Islet of Langerhans (tissue), 1 donor: ENCODE results near the gene DSG3.
"Not testable (repeated sequence)": the region's sequence is repeated elsewhere in the genome, so short reads cannot be mapped to it uniquely, and the experiment has no call there.

ENCODE experiments used
- FAIRE-seq: peaks from one replicate; lab custom pipeline; 2011; peaks lifted over from hg19 to GRCh38; lab: Jason Lieb, UNC

DSG3 gene

DNA sequence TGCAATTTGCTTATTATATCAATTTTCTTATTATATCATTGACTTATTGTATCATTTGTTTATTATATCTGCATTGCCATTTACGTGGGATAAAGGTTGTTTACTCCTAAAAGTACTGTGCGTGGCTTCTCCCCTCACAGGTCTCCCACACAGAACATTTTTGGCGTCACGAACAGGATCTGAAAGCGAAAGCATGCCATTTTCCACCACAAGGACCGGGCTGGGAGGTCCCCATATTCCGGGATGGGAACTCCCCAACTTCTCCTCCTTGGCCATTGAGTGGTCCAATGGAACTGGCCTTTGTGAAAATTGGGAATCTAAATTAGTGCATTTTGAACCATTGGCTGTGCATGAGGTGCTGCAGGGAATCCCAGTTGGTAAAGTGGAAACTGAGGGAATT, 45.6 kb downstream of the DSG3 start:
- FAIRE-seq, result no peak

GRCh38 chr18:31493941-31494340, 46.4 kb downstream of the DSG3 start:
- no peak for FAIRE-seq

DNA sequence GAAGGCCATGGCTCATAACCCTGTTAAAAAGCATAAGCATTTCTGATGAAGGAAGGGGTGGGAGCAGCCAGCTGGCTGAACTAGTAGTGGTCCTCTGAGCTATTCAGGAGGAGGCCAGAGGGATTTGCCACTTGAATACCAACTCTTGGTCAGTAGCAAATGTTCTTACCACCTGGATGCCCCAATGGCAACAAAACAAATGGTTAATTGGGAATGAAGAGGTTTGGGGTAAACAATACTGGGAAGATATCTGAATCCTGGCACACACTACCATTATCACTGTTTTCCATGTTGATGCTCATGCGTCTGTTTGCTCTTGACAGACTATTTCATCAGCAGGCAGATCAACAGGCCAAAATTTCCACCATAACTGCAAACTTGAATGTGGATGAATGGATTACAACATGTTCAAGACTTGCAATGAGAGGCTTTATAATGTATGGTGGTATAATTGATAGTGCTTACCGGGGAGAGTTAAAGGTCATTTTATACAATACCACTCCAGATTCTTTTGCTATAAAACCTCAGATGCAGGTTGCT, 47.2 kb downstream of the DSG3 start:
- not testable (repeated sequence) for FAIRE-seq

- no peak for FAIRE-seq
Measured at GRCh38 chr18:31497404-31497835, 49.9 kb downstream of the DSG3 start.

GRCh38 chr18:31497836-31498573, 50.5 kb downstream of the DSG3 start, which contains the start of gene DSG2:
TSS of gene DSG2 (plus strand) at chr18:31498177. CDS start at chr18:31498252, 75 bp downstream.
- no peak for FAIRE-seq

GRCh38 chr18:31498574-31499524, 51.3 kb downstream of the DSG3 start:
- peak; percentile 62 for FAIRE-seq

- FAIRE-seq, result no peak
Measured at GRCh38 chr18:31500051-31500688, 52.6 kb downstream of the DSG3 start.

- no peak for FAIRE-seq
Measured at GRCh38 chr18:31503011-31503410, 55.5 kb downstream of the DSG3 start.

DNA sequence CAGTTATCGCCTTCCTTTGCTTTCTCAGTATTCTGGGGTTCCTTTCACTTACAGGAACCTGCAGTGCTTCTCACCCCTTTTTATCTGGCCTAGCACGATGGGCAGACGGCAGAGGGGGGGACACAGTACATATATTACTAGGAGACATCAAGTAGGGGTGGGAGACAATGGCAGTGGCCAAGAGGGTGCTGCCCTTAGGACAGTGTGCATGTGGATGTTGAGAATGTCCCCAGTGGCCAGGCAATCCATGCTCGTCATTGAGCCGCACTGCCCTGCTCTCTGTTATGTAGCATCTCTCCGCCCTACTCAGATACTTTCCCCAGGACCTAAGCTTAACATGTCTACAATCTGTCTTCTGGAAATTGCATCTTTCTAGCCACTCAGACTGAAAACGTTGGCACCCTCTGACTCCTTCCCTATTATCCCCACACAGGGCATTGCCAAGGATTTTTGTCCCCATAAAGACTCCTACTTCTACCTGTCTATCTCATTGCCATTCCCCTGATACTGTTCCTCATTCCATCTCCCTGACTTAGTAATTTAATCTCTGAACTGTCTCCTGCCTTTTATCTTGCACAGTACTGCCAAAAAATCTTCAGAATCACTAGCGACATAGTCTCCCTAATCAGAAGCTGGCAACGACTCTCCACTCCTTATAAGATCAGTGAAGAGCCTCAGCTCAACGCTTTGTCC, 57.1 kb downstream of the DSG3 start:
- no peak for FAIRE-seq

DNA sequence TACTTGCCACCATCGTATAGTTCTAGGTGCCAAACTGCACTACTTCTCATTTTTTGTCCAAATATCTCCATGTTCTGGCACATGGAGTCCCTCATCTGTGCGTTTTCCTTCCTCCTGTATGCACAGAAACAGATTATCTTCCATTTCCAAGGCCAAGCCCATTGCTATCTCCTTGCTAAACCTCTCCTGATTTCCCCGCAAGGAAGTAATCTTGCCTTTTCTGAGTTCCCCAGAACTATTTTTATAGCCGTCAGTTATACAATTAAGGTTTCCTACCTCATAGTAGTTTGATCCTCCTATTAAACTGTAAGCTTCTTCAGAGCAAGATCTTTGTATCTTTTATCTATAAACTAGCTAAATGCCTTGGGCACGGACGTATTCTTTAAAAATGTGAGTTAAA, 57.6 kb downstream of the DSG3 start:
- no peak for FAIRE-seq

- peak; percentile 82 for FAIRE-seq
Measured at GRCh38 chr18:31506024-31506742, 58.6 kb downstream of the DSG3 start.

- not testable (repeated sequence) for FAIRE-seq
Measured at GRCh38 chr18:31507124-31507523, 59.6 kb downstream of the DSG3 start.

DNA sequence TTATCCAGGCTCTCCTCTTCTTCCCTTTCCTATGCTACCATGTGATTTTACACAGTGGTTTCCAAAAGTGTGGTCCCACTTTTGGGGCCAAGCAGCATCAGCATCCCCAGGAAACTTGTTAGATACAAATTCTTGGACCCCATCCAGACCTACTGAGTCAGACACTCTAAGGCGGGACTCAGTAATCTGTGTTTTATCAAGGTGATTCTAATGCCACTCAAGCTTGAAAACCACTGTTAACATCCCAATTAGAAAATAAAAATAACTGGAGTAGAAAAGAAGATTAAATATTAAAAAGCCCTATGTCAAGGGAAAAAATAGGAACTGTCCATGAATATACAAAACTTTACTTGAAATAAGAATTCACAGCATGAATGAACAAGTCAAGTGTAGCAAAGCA, 61.2 kb downstream of the DSG3 start:
- no peak for FAIRE-seq

DNA sequence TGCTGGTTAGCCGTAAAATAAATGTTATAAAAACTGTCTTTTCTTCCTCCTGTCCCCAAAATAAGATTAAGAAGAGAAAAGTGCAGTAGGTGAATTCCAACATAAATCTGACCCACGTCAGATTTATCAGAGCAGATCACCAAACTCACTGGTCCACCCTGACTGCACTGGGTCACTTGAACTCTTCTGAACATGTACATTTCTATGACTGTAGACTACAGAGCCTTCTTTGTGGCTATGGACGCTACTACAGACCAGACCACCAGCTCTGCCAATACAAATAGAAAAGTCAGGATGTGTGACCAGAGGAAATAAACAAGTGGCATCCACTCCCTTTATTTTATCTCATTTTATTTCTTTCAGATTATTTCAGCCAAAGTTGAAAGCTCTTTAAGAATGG, 62.0 kb downstream of the DSG3 start:
- no peak for FAIRE-seq

DNA sequence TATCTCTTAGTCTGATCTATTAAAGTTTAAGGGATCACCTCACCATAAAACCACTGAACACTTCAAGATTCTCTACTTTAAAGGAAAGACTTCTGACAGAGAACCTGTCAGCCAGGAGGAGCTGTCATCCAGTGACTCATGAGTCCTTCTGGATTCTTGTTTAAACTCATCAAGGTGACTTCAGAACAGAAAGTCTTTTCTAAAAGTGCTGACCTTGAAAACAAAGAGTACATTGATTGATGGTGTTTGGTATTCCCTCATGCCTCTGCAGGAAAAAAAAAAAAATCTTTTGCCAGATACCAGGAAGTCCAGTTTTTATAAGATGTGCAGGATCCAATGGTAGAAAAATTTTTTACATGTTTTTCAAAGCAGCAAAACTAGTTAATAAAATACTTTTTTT, 62.8 kb downstream of the DSG3 start:
- FAIRE-seq, result no peak

DNA sequence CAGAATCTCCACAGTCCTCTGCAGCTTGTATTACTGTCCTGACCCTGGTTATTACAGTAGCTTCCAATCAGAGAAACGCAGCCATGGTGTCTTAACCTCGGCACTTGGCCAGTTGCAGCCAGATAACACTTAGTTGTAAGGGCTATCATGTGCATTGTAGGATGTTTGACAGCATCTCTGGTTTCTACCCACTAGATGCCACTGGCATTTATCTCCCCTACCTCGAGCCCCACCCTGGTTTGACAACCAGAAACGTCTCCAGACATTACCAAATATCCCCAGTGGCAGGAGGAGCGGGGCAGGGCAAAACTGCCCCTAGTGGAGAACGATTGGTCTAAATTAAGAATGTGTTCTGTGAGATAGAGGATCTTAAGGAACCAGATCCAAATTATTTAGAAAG, 63.6 kb downstream of the DSG3 start:
- no peak for FAIRE-seq

DNA sequence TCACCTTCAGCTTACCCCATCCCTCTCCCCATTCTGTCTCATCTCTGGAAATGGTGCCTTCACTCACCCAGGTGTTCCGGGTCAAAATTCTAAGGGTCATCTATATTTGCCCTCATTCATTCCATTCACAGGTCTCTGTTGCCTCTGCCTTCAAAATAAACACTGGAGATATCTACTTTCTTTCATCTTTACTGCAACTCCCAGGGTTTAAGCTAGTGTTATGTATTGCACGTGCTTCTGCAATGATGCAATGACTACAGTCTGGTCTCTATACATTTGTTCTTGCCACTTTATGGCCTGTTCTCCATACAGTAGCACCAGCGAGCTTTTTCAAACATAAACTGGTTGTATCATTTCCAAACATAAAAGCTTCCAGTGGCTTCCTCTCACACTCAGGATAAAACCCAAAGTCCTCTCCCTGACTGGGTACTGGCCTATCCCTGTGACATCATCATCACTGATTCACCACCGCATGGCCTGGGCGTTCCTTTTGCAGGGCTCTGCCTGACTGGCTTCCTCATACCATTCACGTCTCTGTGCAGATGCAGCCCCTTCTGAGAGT, 64.7 kb downstream of the DSG3 start:
- FAIRE-seq, result no peak

DNA sequence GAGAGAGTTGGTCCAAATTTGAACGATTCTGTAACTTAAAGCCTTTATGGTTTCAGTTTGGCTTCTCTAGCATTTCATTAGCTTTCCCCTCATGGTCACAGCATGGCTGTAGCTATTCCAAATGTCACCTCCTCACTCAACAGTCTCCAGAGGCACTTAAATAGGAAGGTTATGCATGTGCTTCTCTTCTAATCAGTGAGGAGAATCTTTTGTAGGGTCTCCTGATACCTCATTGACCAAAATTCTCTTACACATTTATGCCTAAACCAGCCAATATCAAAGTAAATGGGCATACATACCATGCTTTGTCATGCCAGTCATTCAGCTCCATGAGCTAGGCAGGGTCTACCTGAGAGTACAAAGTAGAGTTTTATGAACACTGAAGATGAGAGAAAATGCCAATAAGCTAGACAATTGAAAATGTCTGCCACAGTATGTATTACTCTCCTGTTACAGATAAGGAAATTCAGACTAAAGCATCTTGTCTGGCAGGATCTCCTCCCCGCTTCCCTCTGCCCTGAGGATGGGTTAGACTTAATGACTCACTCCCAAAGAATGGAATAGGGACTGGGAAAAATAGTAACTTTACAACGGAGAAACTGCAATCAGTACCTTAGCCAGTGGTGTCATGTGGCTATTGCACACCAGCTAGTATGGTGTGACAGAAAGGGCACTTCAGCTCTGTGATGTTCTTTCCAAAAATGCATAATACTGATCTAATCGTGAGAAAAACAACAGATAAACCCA, 65.8 kb downstream of the DSG3 start:
- FAIRE-seq, result no peak

- no peak for FAIRE-seq
Measured at GRCh38 chr18:31516437-31516836, 68.9 kb downstream of the DSG3 start.

DNA sequence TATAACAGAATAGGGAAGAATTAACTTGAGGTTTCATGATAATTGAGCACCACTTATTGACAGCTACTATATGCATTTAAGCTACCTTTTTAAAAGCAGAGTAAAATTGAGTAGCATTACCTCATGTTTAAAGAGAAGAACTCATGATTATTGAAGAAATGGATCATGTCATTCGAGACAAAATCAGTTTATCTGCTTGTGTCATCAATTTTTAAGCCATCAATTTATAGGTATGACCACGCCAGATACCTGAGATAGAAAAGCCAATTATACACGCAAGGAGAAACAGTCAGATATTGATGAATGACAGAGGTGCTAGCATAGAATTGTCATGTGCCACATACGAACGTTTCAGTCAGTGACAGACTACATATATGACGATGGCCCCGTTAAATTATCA, 78.8 kb downstream of the DSG3 start:
- no peak for FAIRE-seq
